Measurements from ENCODE around the gene SORBS2. TPM values are rescaled to one million over a fixed set of nuclear protein-coding genes. Genes with fewer than 3 reads are reported as not detected.
A peak's percentile ranks its signal among the peaks of the same experiment; 100 is the strongest.

Gene SORBS2
- total and polyA plus RNA-seq, 8 donors, result 9.0 to 908 (median 66.4) TPM

GRCh38 chr4:185582651-185583400, 229.2 kb downstream of the SORBS2 start:
- no peaks in the 10 kb centered on the region for H3K9me3 ChIP-seq
- intact Hi-C loops (cut with DNase I; ENCODE audit: low total_unique reads), result no loop called here
- peaks cover 0 to 16% (median 10%) of the 10 kb centered on the region in 4 donors for H3K36me3 ChIP-seq
- peaks cover 0 to 7% (median 0%) of the 10 kb centered on the region in 3 donors for H3K27me3 ChIP-seq
- H3K27ac ChIP-seq, result no peak overlapping the region
- WGBS, 5 donors, result 58 to 77% (median 68%) methylated on average over 7 of the region's 7 CpGs
- TF ChIP-seq EP300 (IDR thresholded peaks at IDR 0.05), result no peak
- no peak for TF ChIP-seq POLR2A (IDR thresholded peaks at IDR 0.05)
- TF ChIP-seq, protein P1, sequence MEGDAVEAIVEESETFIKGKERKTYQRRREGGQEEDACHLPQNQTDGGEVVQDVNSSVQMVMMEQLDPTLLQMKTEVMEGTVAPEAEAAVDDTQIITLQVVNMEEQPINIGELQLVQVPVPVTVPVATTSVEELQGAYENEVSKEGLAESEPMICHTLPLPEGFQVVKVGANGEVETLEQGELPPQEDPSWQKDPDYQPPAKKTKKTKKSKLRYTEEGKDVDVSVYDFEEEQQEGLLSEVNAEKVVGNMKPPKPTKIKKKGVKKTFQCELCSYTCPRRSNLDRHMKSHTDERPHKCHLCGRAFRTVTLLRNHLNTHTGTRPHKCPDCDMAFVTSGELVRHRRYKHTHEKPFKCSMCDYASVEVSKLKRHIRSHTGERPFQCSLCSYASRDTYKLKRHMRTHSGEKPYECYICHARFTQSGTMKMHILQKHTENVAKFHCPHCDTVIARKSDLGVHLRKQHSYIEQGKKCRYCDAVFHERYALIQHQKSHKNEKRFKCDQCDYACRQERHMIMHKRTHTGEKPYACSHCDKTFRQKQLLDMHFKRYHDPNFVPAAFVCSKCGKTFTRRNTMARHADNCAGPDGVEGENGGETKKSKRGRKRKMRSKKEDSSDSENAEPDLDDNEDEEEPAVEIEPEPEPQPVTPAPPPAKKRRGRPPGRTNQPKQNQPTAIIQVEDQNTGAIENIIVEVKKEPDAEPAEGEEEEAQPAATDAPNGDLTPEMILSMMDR (IDR thresholded peaks at IDR 0.05), result no peak
- TF ChIP-seq POLR2AphosphoS5 (IDR thresholded peaks at IDR 0.05), result no peak
- H3K4me3 ChIP-seq, result no peak overlapping the region
- no peak for DNase-seq
- peaks cover 0 to 3% (median 0%) of the 10 kb centered on the region in 4 donors for H3K4me1 ChIP-seq

DNA sequence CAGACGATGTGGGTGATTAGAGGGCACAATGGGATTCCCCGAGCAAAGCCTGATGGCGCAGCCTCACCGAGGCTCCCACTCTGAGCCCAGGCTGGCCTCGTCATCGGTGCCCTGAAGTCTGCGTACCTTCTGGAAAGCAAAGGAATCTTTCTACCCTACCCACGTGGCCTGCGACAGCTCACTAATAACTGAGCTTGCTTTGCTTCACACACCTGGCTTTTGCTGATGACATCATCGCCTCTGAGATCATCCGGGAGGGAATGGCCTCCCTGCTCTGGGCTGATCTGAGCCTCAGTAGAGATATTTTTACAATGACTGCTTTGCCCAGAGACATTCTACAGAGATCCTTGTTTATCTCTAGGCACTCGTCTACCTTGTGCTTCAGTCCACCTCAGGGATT, 231.3 kb downstream of the SORBS2 start:
- Histone ChIP-seq H3K27ac (no peak overlapping the region), H3K4me3 (no peak overlapping the region), H3K9me3 (no peaks in the 10 kb centered on the region), H3K4me1 (peaks cover 0 to 18% (median 4%) of the 10 kb centered on the region in 4 donors), H3K36me3 (no peaks in the 10 kb centered on the region), H3K27me3 (no peaks in the 10 kb centered on the region)
- 78 to 89% (median 79%) methylated on average over 11 to 12 of the region's 12 CpGs for WGBS, 5 donors
- TF ChIP-seq EP300 (IDR thresholded peaks at IDR 0.05) (no peak), POLR2A (IDR thresholded peaks at IDR 0.05) (no peak), POLR2AphosphoS5 (IDR thresholded peaks at IDR 0.05) (no peak)
- TF ChIP-seq, protein P1 (IDR thresholded peaks at IDR 0.05), result no peak
- no peak for DNase-seq
- intact Hi-C loops (cut with DNase I; ENCODE audit: low total_unique reads), result no loop called here

DNA sequence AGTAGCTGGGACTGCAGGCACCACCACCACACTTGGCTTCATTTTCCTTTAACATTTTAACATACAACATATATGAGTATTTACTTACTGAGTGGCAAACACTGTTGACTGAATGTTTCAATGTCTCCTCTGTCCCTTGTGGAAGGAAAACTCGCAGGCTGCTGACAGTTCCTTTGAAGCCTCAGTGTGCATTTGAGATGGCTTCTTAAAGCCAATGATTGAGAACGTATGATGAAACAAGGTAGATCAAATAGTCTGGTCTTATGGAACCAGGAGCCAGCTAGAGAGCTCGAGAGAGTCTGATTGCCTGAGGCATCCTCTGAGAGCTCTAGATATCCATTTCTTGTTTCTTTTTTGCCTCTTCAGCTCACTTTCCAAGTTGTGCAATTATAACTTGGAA, 233.7 kb downstream of the SORBS2 start:
- Histone ChIP-seq H3K36me3 (no peaks in the 10 kb centered on the region), H3K4me3 (no peak overlapping the region), H3K4me1 (peaks cover 0 to 18% (median 12%) of the 10 kb centered on the region in 4 donors), H3K27ac (no peak overlapping the region), H3K27me3 (no peaks in the 10 kb centered on the region), H3K9me3 (no peaks in the 10 kb centered on the region)
- intact Hi-C loops (cut with DNase I; ENCODE audit: low total_unique reads), result no loop called here
- TF ChIP-seq POLR2A (IDR thresholded peaks at IDR 0.05), result no peak
- no peak for TF ChIP-seq POLR2AphosphoS5 (IDR thresholded peaks at IDR 0.05)
- no peak for TF ChIP-seq EP300 (IDR thresholded peaks at IDR 0.05)
- TF ChIP-seq, protein P1 (IDR thresholded peaks at IDR 0.05), result no peak
- no peak for DNase-seq
- 77 to 82% (median 80%) methylated on average over 3 of the region's 3 CpGs for WGBS, 5 donors

GRCh38 chr4:185576962-185577950, 234.7 kb downstream of the SORBS2 start:
- intact Hi-C loops (cut with DNase I; ENCODE audit: low total_unique reads), result no loop called here
- H3K27me3 ChIP-seq, result no peaks in the 10 kb centered on the region
- TF ChIP-seq POLR2AphosphoS5 (IDR thresholded peaks at IDR 0.05) (no peak), EP300 (IDR thresholded peaks at IDR 0.05) (no peak), POLR2A (IDR thresholded peaks at IDR 0.05) (no peak)
- TF ChIP-seq, protein P1 (IDR thresholded peaks at IDR 0.05), result no peak
- 57 to 69% (median 64%) methylated on average over 8 of the region's 8 CpGs for WGBS, 5 donors
- H3K36me3 ChIP-seq, result no peaks in the 10 kb centered on the region
- H3K4me1 ChIP-seq, result peaks cover 0 to 18% (median 12%) of the 10 kb centered on the region in 4 donors
- H3K9me3 ChIP-seq, result no peaks in the 10 kb centered on the region
- peak in 1 of 2 donors; percentile 68 for DNase-seq
- H3K27ac ChIP-seq, result peak overlapping the region in 4 of 5 donors; percentile 54 to 65 (median 56)
- H3K4me3 ChIP-seq, result no peak overlapping the region
